ENCODE data around the gene ADAT3.

- TF ChIP-seq CTCF (conservative IDR thresholded peaks at IDR 0.05; ENCODE audit: low read depth, low read length) (no peak), SMC3 (IDR thresholded peaks at IDR 0.05; ENCODE audit: low read depth, low read length) (no peak), RCOR1 (IDR thresholded peaks at IDR 0.05; ENCODE audit: insufficient replicate concordance, low read length) (no peak), POLR2A (IDR thresholded peaks at IDR 0.05; ENCODE audit: low read depth, low read length) (no peak), RAD21 (IDR thresholded peaks at IDR 0.05; ENCODE audit: low read length) (no peak), FOS (IDR thresholded peaks at IDR 0.05; ENCODE audit: low read depth, low read length) (no peak), MAFK (IDR thresholded peaks at IDR 0.05; ENCODE audit: low read depth, low read length) (no peak), MAZ (IDR thresholded peaks at IDR 0.05; ENCODE audit: borderline replicate concordance, low read depth, low read length) (no peak), CEBPB (IDR thresholded peaks at IDR 0.05; ENCODE audit: low read depth, low read length) (no peak), MXI1 (IDR thresholded peaks at IDR 0.05; ENCODE audit: borderline replicate concordance, low read depth, low read length) (no peak), BHLHE40 (IDR thresholded peaks at IDR 0.05; ENCODE audit: low read depth, low read length) (no peak), ELK1 (IDR thresholded peaks at IDR 0.05; ENCODE audit: borderline replicate concordance, low read depth, low read length) (no peak)
Measured at GRCh38 chr19:1857648-1858326, 47.4 kb upstream of the ADAT3 start.

All from IMR-90 (cell line).